Upper lobe of left lung (tissue), 4 donors: ENCODE measurements around the gene KIF26B.

ENCODE experiments used
- EP300 ChIP-seq, 4 donors: sonication (generic); formaldehyde crosslinking; IDR thresholded peaks; one replicate each; pipeline ENCODE4 v1.5.1; 2017; ENCODE audit warnings: antibody characterized with exemption in 4 of 4, control low read depth in 2 of 4
- TF ChIP-seq, protein P1 (sequence below), 6 experiments: fragments of 450-650 bp in 4 of 6; fragments of 200-600 bp in 2 of 6; sonication (generic) in 2 of 6; IDR thresholded peaks; one replicate each; pipeline ENCODE4 v1.5.1; 2016 to 2019; ENCODE audit warnings: antibody characterized with exemption in 6 of 6

GRCh38 chr1:245361951-245362350 is 207.2 kb downstream of the KIF26B start:
- no peak for TF ChIP-seq EP300 (IDR thresholded peaks at IDR 0.05)
- TF ChIP-seq, protein P1, sequence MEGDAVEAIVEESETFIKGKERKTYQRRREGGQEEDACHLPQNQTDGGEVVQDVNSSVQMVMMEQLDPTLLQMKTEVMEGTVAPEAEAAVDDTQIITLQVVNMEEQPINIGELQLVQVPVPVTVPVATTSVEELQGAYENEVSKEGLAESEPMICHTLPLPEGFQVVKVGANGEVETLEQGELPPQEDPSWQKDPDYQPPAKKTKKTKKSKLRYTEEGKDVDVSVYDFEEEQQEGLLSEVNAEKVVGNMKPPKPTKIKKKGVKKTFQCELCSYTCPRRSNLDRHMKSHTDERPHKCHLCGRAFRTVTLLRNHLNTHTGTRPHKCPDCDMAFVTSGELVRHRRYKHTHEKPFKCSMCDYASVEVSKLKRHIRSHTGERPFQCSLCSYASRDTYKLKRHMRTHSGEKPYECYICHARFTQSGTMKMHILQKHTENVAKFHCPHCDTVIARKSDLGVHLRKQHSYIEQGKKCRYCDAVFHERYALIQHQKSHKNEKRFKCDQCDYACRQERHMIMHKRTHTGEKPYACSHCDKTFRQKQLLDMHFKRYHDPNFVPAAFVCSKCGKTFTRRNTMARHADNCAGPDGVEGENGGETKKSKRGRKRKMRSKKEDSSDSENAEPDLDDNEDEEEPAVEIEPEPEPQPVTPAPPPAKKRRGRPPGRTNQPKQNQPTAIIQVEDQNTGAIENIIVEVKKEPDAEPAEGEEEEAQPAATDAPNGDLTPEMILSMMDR (IDR thresholded peaks at IDR 0.05): no peak
